PC-3 (cell line): ENCODE measurements around the gene MAPRE3. TPM values are rescaled to one million over a fixed set of nuclear protein-coding genes. Genes with fewer than 3 reads are reported as not detected.

Experiments used
- ATAC-seq: fragments of 200-7000 bp; cut with Tn5 transposase; 2 replicates; pipeline ENCODE4 v1.9.1; 2020; ENCODE audit warnings: mild to moderate bottlenecking, moderate library complexity
- BruUV-seq: library from RNA; stranded (reverse); fragments of 400-500 nt; replicated peaks from 2 replicates; lab custom pipeline; 2021; lab: Mats Ljungman, UMichigan
- CTCF ChIA-PET: fragments of 300-600 bp; sonication (Branson Sonifier 250); formaldehyde crosslinking; loops from one replicate; lab custom pipeline; 2022; ENCODE audit warnings: antibody characterized with exemption; lab: Charles Lee
- POLR2A ChIA-PET: fragments of 300-600 bp; sonication (Branson Sonifier 250); formaldehyde crosslinking; loops from one replicate; lab custom pipeline; 2022; ENCODE audit warnings: antibody characterized with exemption; ENCODE audit not compliant: unreplicated experiment; lab: Charles Lee
- DNase-seq: peaks from one replicate; pipeline ENCODE4 v3.0.0-alpha.2; 2015
- H2AFZ ChIP-seq: fragments of 300-600 bp; sonication (generic); 2 replicates; pipeline ENCODE4 v1.6.0; 2016; ENCODE audit warnings: antibody characterized with exemption, low read length
- H3F3A ChIP-seq: fragments of 300-600 bp; sonication (generic); one replicate; pipeline ENCODE4 v1.6.0; 2017; ENCODE audit warnings: antibody characterized with exemption, low read length, control low read depth, mild to moderate bottlenecking; ENCODE audit not compliant: unreplicated experiment
- H3K27ac ChIP-seq: fragments of 300-600 bp; sonication (generic); 2 replicates; pipeline ENCODE4 v1.5.1; 2016; ENCODE audit warnings: mild to moderate bottlenecking, low read length
- H3K27me3 ChIP-seq: fragments of 300-600 bp; sonication (generic); 2 replicates; pipeline ENCODE4 v1.6.1; 2016; ENCODE audit warnings: low read length, mixed read lengths
- H3K36me3 ChIP-seq: fragments of 300-600 bp; sonication (generic); 2 replicates; pipeline ENCODE4 v1.6.1; 2016; ENCODE audit warnings: low read depth, mixed run types, low read length, mixed read lengths
- H3K4me1 ChIP-seq: fragments of 300-600 bp; sonication (generic); 2 replicates; pipeline ENCODE4 v1.5.1; 2016; ENCODE audit warnings: low read length; ENCODE audit not compliant: insufficient read depth
- H3K4me2 ChIP-seq: fragments of 300-600 bp; sonication (generic); 2 replicates; pipeline ENCODE4 v1.6.0; 2016; ENCODE audit warnings: low read length
- H3K4me3 ChIP-seq: fragments of 300-600 bp; sonication (generic); 2 replicates; pipeline ENCODE4 v1.5.1; 2016; ENCODE audit warnings: mild to moderate bottlenecking, low read length, mixed read lengths
- H3K79me2 ChIP-seq: fragments of 300-600 bp; sonication (generic); 2 replicates; pipeline ENCODE4 v1.6.1; 2017; ENCODE audit warnings: low read length, mixed read lengths
- H3K9ac ChIP-seq: fragments of 300-600 bp; sonication (generic); 2 replicates; pipeline ENCODE4 v1.6.0; 2016; ENCODE audit warnings: mild to moderate bottlenecking, low read length
- H3K9me2 ChIP-seq: fragments of 300-600 bp; sonication (generic); replicated peaks from 2 replicates; pipeline ENCODE4 v1.6.1; 2016; ENCODE audit warnings: mixed run types, low read length, mixed read lengths
- H3K9me3 ChIP-seq: fragments of 300-600 bp; sonication (generic); 2 replicates; pipeline ENCODE4 v1.6.1; 2016; ENCODE audit warnings: low read length, mixed read lengths
- H4K20me1 ChIP-seq: fragments of 300-600 bp; sonication (generic); 2 replicates; pipeline ENCODE4 v1.6.1; 2016; ENCODE audit warnings: low read length, mixed read lengths
- CTCF ChIP-seq: fragments of 300-600 bp; sonication (generic); conservative IDR thresholded peaks from 2 replicates; pipeline ENCODE4 v1.5.1; 2017; ENCODE audit warnings: antibody characterized with exemption, low read depth, mild to moderate bottlenecking, low read length
- EZH2 ChIP-seq: fragments of 300-600 bp; sonication (generic); IDR thresholded peaks from one replicate; pipeline ENCODE4 v1.6.1; 2017; ENCODE audit warnings: antibody characterized with exemption, mild to moderate bottlenecking, low read length; ENCODE audit not compliant: unreplicated experiment
- EZH2phosphoT487 ChIP-seq: fragments of 300-600 bp; sonication (generic); IDR thresholded peaks from 2 replicates; pipeline ENCODE4 v1.6.1; 2018; ENCODE audit warnings: mild to moderate bottlenecking, antibody characterized with exemption, low read length, borderline replicate concordance
- intact Hi-C: fragments of 100-400 bp; cut with micrococcal nuclease; formaldehyde crosslinking; loops from 2 replicates; pipeline ENCODE4 v1.9.0; 2023
- total RNA-seq: library from RNA; depleted of rRNA; stranded (reverse); fragments of >200 nt; gene quantifications from 2 replicates; pipeline ENCODE4 v1.2.3, GENCODE V29; 2014

MAPRE3 gene
- total RNA-seq, 1 experiment from 2014 or later, result 11.9 TPM

DNA sequence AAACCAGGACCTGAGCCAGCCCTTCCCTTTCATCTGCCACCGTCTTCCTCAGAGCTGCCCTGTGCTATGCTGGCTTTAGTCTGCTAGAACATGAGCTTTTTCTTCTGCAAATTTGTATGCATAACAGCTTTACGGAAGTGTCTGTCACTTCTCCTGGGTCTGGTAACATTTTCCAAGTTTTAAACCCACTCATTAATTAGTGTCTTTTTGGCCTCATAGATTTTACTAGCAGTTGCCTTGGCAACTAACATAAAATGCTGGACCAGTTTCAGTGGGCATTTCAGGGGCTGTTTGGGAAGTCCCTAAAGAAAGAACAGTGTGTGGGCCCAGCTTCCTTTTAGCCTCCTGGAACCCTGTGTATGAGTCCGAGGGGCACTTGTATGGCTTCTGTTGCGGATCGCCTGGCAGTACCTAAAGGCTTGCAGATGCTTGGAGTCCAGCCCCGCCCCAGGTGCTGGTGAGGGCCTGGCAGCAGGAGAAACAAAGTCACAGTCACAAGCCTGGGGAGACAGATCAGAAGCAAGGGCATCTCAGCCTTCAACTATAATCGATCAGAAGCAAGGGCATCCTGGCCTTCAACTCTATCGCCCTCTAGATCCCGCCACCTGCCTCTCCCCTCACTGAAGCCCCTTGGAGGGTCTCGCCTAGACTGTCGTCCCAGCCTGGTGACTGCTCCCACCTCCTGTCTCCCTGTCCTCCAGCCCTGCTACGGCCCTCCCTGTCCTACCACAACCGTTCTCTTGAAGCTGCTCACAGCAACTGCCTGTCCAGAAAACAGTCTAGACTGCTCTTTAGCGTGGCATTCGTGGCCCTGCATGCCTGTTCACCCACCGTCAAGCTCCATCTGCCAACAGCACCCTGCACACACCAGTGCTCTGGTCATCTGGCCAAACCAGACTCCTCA lies 36.8 kb upstream of the MAPRE3 start:
- no peak for DNase-seq

GRCh38 chr2:26934335-26934724 lies 36.1 kb upstream of the MAPRE3 start:
- no peaks in the 10 kb centered on the region for H3K79me2 ChIP-seq
- intact Hi-C loops, result no loop called here
- TF ChIP-seq EZH2 (no peak), EZH2phosphoT487 (no peak), CTCF (no peak)
- H3K36me3 ChIP-seq, result no peaks in the 10 kb centered on the region
- POLR2A ChIA-PET, result no interaction called here
- no peaks in the 10 kb centered on the region for H3K9me3 ChIP-seq
- CTCF ChIA-PET, result no interaction called here
- ATAC-seq (no peak), DNase-seq (no peak)
- H4K20me1 ChIP-seq, result no peaks in the 10 kb centered on the region
- BruUV-seq, result no TSS peak
- no peak overlapping the region for H3K9ac ChIP-seq
- no peak overlapping the region for H3K4me3 ChIP-seq
- H3F3A ChIP-seq, result no peaks in the 10 kb centered on the region
- peaks cover 20% of the 10 kb centered on the region for H3K27me3 ChIP-seq
- no peaks in the 10 kb centered on the region for H3K4me1 ChIP-seq
- H2AFZ ChIP-seq, result no peak overlapping the region
- H3K27ac ChIP-seq, result no peak overlapping the region
- H3K4me2 ChIP-seq, result no peak overlapping the region
- H3K9me2 ChIP-seq, result no peaks in the 10 kb centered on the region

More for the DNA sequence above, 36.8 kb upstream of the MAPRE3 start:
- no peak overlapping the region for H3K4me2 ChIP-seq
- peaks cover 20% of the 10 kb centered on the region for H3K27me3 ChIP-seq
- no peaks in the 10 kb centered on the region for H3K79me2 ChIP-seq
- no peak overlapping the region for H2AFZ ChIP-seq
- POLR2A ChIA-PET, result no interaction called here
- no peak for ATAC-seq
- no peaks in the 10 kb centered on the region for H3K36me3 ChIP-seq
- H3K9me3 ChIP-seq, result no peaks in the 10 kb centered on the region
- no peaks in the 10 kb centered on the region for H3F3A ChIP-seq
- CTCF ChIA-PET, result no interaction called here
- intact Hi-C loops, result no loop called here
- TF ChIP-seq EZH2 (no peak), CTCF (no peak), EZH2phosphoT487 (no peak)
- no peaks in the 10 kb centered on the region for H4K20me1 ChIP-seq
- H3K9ac ChIP-seq, result no peak overlapping the region
- H3K27ac ChIP-seq, result no peak overlapping the region
- no TSS peak for BruUV-seq
- no peak overlapping the region for H3K4me3 ChIP-seq
- H3K9me2 ChIP-seq, result no peaks in the 10 kb centered on the region
- no peaks in the 10 kb centered on the region for H3K4me1 ChIP-seq

GRCh38 chr2:26934985-26935384 lies 35.5 kb upstream of the MAPRE3 start:
- no peak overlapping the region for H3K27ac ChIP-seq
- no TSS peak for BruUV-seq
- TF ChIP-seq EZH2phosphoT487, result no peak

More at GRCh38 chr2:26934985-26935384, 35.5 kb upstream of the MAPRE3 start:
- ATAC-seq, result no peak
- Histone ChIP-seq H3K4me2 (no peak overlapping the region), H2AFZ (no peak overlapping the region), H3K9me3 (no peaks in the 10 kb centered on the region), H3K9me2 (no peaks in the 10 kb centered on the region), H3K36me3 (no peaks in the 10 kb centered on the region), H3K79me2 (no peaks in the 10 kb centered on the region), H3K27me3 (peaks cover 20% of the 10 kb centered on the region), H3K4me1 (no peaks in the 10 kb centered on the region), H3K4me3 (no peak overlapping the region), H3F3A (no peaks in the 10 kb centered on the region), H3K9ac (no peak overlapping the region), H4K20me1 (no peaks in the 10 kb centered on the region)
- ChIA-PET POLR2A (no interaction called here), CTCF (interaction anchor here (0.7 kb wide), 1 partner anchor 9 kb away, joined by 3 read pairs; no protein-coding TSS in a partner anchor)
- no peak for DNase-seq
- intact Hi-C loops, result no loop called here
